K562 (cell line): ENCODE data around the gene BRD4. TPM values are rescaled to one million over a fixed set of nuclear protein-coding genes. Genes with fewer than 3 reads are reported as not detected.

Experiments used
- ATAC-seq: fragments of 200-7000 bp; cut with Tn5 transposase; 3 replicates; pipeline ENCODE4 v1.9.1; 2020; ENCODE audit warnings: moderate library complexity
- BruUV-seq: library from RNA; stranded (reverse); fragments of 400-500 nt; replicated peaks from 2 replicates; lab custom pipeline; 2021; lab: Mats Ljungman, UMichigan
- CTCF ChIA-PET: fragments of 300-600 bp; formaldehyde crosslinking; extraction: SDS; loops from one replicate; lab custom pipeline; 2021; ENCODE audit warnings: low intra/inter-chr PET ratio; lab: Yijun Ruan, JAX
- POLR2A ChIA-PET: fragments of 300-600, 350-650 bp; sonication (Branson Sonifier 250); formaldehyde crosslinking; extraction: SDS; loops from one replicate; lab custom pipeline; 2021; ENCODE audit warnings: antibody characterized with exemption, inconsistent platforms; lab: Yijun Ruan, JAX
- DNase-seq, 4 experiments: peaks; one replicate each; pipeline versions ENCODE4 v3.0.0 to v3.0.0-alpha.2; 2011 to 2018; ENCODE audit warnings: low spot score in 3 of 4, mixed read lengths in 3 of 4; ENCODE audit errors: extremely low read depth in 1 of 4
- FAIRE-seq: peaks from 2 replicates; lab custom pipeline; 2011; peaks lifted over from hg19 to GRCh38; lab: Jason Lieb, UNC
- H2AFZ ChIP-seq: 2 replicates; pipeline ENCODE4 v1.6.0; 2011; ENCODE audit warnings: low read depth, low read length, control low read depth, inconsistent platforms
- H3K27ac ChIP-seq: fragments of 200-600 bp; 3 replicates; pipeline ENCODE4 v1.8.0; 2011; ENCODE audit warnings: low read depth, mild to moderate bottlenecking, control low read depth, inconsistent platforms, low read length, moderate library complexity, mixed read lengths; ENCODE audit errors: extremely low read depth
- H3K27me3 ChIP-seq, 2 experiments: fragments of 300-600 bp in 1 of 2; 2 replicates in 1 of 2; 3 replicates in 1 of 2; pipeline versions ENCODE4 v1.6.0 to v1.8.0; 2011; ENCODE audit warnings: inconsistent platforms in 2 of 2, low read length in 2 of 2, mild to moderate bottlenecking in 1 of 2, mixed read lengths in 1 of 2, moderate library complexity in 1 of 2; ENCODE audit not compliant: control insufficient read depth in 2 of 2, insufficient read depth in 2 of 2
- H3K36me3 ChIP-seq: fragments of 300-600 bp; 3 replicates; pipeline ENCODE4 v1.8.0; 2011; ENCODE audit warnings: mild to moderate bottlenecking, low read length, inconsistent platforms; ENCODE audit not compliant: control insufficient read depth, insufficient read depth
- H3K4me1 ChIP-seq, 2 experiments: fragments of 200-600 bp in 1 of 2; replicated peaks in 1 of 2; 2 replicates in 1 of 2; 3 replicates in 1 of 2; pipeline versions ENCODE4 v1.5.1 to v1.8.0; 2011; ENCODE audit warnings: inconsistent platforms in 2 of 2, low read length in 2 of 2, mild to moderate bottlenecking in 1 of 2, mixed read lengths in 1 of 2, moderate library complexity in 1 of 2; ENCODE audit not compliant: control insufficient read depth in 2 of 2, insufficient read depth in 2 of 2
- H3K4me2 ChIP-seq: 2 replicates; pipeline ENCODE4 v1.6.1; 2011; ENCODE audit warnings: low read length, control low read depth, inconsistent platforms, mixed read lengths; ENCODE audit not compliant: insufficient read depth
- H3K4me3 ChIP-seq: fragments of 200-600 bp; sonication (generic), shearing (Covaris generic); 2 replicates; pipeline ENCODE4 v1.5.1; 2016; ENCODE audit warnings: control low read depth, inconsistent platforms
- H3K79me2 ChIP-seq: fragments of 200-600 bp; 3 replicates; pipeline ENCODE4 v1.8.0; 2011; ENCODE audit warnings: low read length, inconsistent platforms; ENCODE audit not compliant: control insufficient read depth, insufficient read depth
- H3K9ac ChIP-seq, 2 experiments: 2 replicates each; pipeline versions ENCODE4 v1.6.0 to v1.6.1; 2011; ENCODE audit warnings: low read depth in 2 of 2, low read length in 2 of 2, control low read depth in 1 of 2, inconsistent platforms in 1 of 2, mild to moderate bottlenecking in 1 of 2, mixed read lengths in 1 of 2; ENCODE audit not compliant: insufficient read depth in 1 of 2
- H3K9me1 ChIP-seq: one replicate; pipeline ENCODE4 v1.6.0; 2011; ENCODE audit warnings: inconsistent platforms, mild to moderate bottlenecking, low read length, moderate library complexity; ENCODE audit not compliant: control insufficient read depth, insufficient read depth
- H3K9me3 ChIP-seq: replicated peaks from 2 replicates; pipeline ENCODE4 v1.5.1; 2011; ENCODE audit warnings: low read depth, low read length, inconsistent platforms; ENCODE audit not compliant: control insufficient read depth, insufficient read depth
- H4K20me1 ChIP-seq: replicated peaks from 2 replicates; pipeline ENCODE4 v1.6.1; 2011; ENCODE audit warnings: low read length, inconsistent platforms, mixed read lengths; ENCODE audit not compliant: control insufficient read depth, insufficient read depth
- EHMT2 ChIP-seq: fragments of 450-650 bp; IDR thresholded peaks from 2 replicates; pipeline ENCODE4 v1.6.1; 2018; ENCODE audit warnings: antibody characterized with exemption
- GABPA ChIP-seq: fragments of 200-800 bp; sonication (Bioruptor generic); conservative IDR thresholded peaks from 2 replicates; pipeline ENCODE4 v1.6.1; 2016; ENCODE audit warnings: low read depth, missing genetic modification characterization, missing compliant biosample characterization
- RBM34 ChIP-seq: fragments of 200-400 bp; formaldehyde crosslinking; IDR thresholded peaks from 2 replicates; pipeline ENCODE4 v1.6.1; 2018; ENCODE audit warnings: low read length, borderline replicate concordance; ENCODE audit not compliant: insufficient read depth
- ZFP1 ChIP-seq: fragments of 450-650 bp; formaldehyde crosslinking; IDR thresholded peaks from 2 replicates; pipeline ENCODE4 v1.4.0; 2020; ENCODE audit warnings: mild to moderate bottlenecking, mixed read lengths
- ZKSCAN3 ChIP-seq: fragments of 250-450 bp; sonication (Bioruptor Pico); IDR thresholded peaks from 2 replicates; pipeline ENCODE4 v1.4.0; 2020
- ZNF717 ChIP-seq: fragments of 250-450 bp; sonication (Bioruptor Pico); IDR thresholded peaks from 2 replicates; pipeline ENCODE4 v1.5.0; 2021
- WGBS: fragments of 100-300 bp; shearing (Covaris generic); methylation state at CpG from one replicate; pipeline ENCODE4 v1.1.6; 2016; ENCODE audit warnings: low coverage, mixed read lengths; ENCODE audit not compliant: insufficient coverage; ENCODE audit errors: missing lambda C conversion rate; 5-methylcytosine and 5-hydroxymethylcytosine counted together
- in situ Hi-C: fragments of 300-500 bp; cut with MboI; formaldehyde crosslinking; loops from 4 replicates; pipeline ENCODE4 v1.15.0; 2018; ENCODE audit warnings: inconsistent platforms, mixed read lengths
- intact Hi-C: fragments of 100-400 bp; cut with micrococcal nuclease; formaldehyde crosslinking; loops from 2 replicates; pipeline ENCODE4 v1.14.2; 2022
- polyA plus RNA-seq, 8 experiments: library from polyadenylated mRNA; depleted of rRNA in 4 of 8; stranded (reverse) in 5 of 8; unstranded in 3 of 8; fragments of >200 nt; fragmentation: Nextera tagmentation in 2 of 8; fragmentation: Illumina TruSeq in 1 of 8; extraction: Ambion mirVana in 2 of 8; extraction: Trizol in 1 of 8; gene quantifications; 2 replicates each; pipeline versions ENCODE4 v1.2.1 to v1.2.3, GENCODE V29; 2011 to 2014; ENCODE audit warnings: inconsistent platforms in 1 of 8, missing spikeins in 1 of 8
- total RNA-seq, 7 experiments: library from RNA; depleted of rRNA in 6 of 7; stranded (reverse); fragments of >200 nt in 6 of 7; fragmentation: Illumina TruSeq in 2 of 7; extraction: Trizol in 2 of 7; gene quantifications; 2 replicates each; pipeline versions ENCODE4 v1.2.1 to v1.2.3, GENCODE V29; 2011 to 2021; ENCODE audit warnings: low replicate concordance in 1 of 7
- TF ChIP-seq, protein P1 (sequence below): fragments of 450-650 bp; IDR thresholded peaks from 2 replicates; pipeline ENCODE4 v1.6.1; 2017; ENCODE audit warnings: antibody characterized with exemption, mild to moderate bottlenecking
- TF ChIP-seq, protein P2 (sequence below): sonication (generic); IDR thresholded peaks from 2 replicates; pipeline ENCODE4 v1.6.1; 2016
- TF ChIP-seq, protein P3 (sequence below): fragments of 250-450 bp; sonication (Bioruptor Pico); IDR thresholded peaks from 2 replicates; pipeline ENCODE4 v1.5.0; 2021
- TF ChIP-seq, protein P4 (sequence below), 2 experiments: fragments of 450-650 bp; IDR thresholded peaks; 2 replicates each; pipeline ENCODE4 v1.6.1; 2018; ENCODE audit warnings: mild to moderate bottlenecking in 2 of 2, low read depth in 1 of 2; ENCODE audit not compliant: partially characterized antibody in 2 of 2

Gene BRD4
- total and polyA plus RNA-seq, 9 of the 15 experiments (the other 6 are each of a cell fraction or from before 2014, with no cell fraction given) = 1.8 to 105 (median 15.6) TPM

DNA sequence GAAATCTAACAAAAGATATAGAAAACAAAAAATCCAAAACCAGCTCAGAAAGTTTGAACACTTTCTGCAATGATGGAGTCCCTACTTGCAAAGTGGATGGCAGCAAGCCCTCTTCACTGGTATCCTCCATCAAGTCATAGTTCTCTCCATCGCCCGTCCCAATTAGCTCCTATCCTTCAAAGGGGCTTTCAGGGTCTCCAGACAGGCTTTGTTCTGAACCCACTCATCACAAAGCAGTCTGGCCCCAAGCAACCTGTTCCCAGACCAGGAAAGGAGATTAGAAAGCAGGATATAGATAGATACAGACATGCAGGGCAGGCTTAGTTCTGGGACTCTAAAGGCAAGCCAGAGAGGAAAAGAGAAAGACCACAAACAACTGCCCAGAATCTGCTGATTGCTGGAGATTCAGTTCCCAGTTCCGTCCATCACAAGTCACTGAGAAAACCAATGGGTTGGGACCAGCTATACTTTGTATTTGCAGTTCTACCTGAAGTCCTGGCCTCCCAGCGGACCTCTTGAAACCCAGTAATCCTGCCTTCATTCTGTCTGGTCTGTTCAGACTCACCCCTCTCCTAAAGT is 52.9 kb downstream of the BRD4 start:
- DNase-seq (no peak), ATAC-seq (no peak), FAIRE-seq (no peak)
- peaks cover 81% of the 10 kb centered on the region for H4K20me1 ChIP-seq
- WGBS = 94% methylated on average over 4 of the region's 4 CpGs
- H3K4me1 ChIP-seq = peaks cover 13 to 54% of the 10 kb centered on the region in 2 experiments
- intact Hi-C loops (no loop called here), in situ Hi-C loops (no loop called here)
- no peak overlapping the region for H3K27ac ChIP-seq
- CTCF ChIA-PET = no interaction called here
- H3K36me3 ChIP-seq = peaks cover 42% of the 10 kb centered on the region; the same call in 2 of the 3 replicates
- peaks cover 99% of the 10 kb centered on the region for H3K79me2 ChIP-seq
- no peaks in the 10 kb centered on the region for H3K27me3 ChIP-seq
- H3K4me3 ChIP-seq = no peak overlapping the region
- H3K9me1 ChIP-seq = peaks cover 21% of the 10 kb centered on the region
- POLR2A ChIA-PET = interaction anchor here (1.0 to 1.3 kb wide), 2 partner anchors 14 to 99 kb away, joined by 3 to 4 read pairs; no protein-coding TSS in a partner anchor
- H2AFZ ChIP-seq = no peak overlapping the region
- no peak overlapping the region for H3K9ac ChIP-seq
- H3K9me3 ChIP-seq = no peaks in the 10 kb centered on the region
- no TSS peak for BruUV-seq
- H3K4me2 ChIP-seq = no peak overlapping the region
- TF ChIP-seq, protein P1, sequence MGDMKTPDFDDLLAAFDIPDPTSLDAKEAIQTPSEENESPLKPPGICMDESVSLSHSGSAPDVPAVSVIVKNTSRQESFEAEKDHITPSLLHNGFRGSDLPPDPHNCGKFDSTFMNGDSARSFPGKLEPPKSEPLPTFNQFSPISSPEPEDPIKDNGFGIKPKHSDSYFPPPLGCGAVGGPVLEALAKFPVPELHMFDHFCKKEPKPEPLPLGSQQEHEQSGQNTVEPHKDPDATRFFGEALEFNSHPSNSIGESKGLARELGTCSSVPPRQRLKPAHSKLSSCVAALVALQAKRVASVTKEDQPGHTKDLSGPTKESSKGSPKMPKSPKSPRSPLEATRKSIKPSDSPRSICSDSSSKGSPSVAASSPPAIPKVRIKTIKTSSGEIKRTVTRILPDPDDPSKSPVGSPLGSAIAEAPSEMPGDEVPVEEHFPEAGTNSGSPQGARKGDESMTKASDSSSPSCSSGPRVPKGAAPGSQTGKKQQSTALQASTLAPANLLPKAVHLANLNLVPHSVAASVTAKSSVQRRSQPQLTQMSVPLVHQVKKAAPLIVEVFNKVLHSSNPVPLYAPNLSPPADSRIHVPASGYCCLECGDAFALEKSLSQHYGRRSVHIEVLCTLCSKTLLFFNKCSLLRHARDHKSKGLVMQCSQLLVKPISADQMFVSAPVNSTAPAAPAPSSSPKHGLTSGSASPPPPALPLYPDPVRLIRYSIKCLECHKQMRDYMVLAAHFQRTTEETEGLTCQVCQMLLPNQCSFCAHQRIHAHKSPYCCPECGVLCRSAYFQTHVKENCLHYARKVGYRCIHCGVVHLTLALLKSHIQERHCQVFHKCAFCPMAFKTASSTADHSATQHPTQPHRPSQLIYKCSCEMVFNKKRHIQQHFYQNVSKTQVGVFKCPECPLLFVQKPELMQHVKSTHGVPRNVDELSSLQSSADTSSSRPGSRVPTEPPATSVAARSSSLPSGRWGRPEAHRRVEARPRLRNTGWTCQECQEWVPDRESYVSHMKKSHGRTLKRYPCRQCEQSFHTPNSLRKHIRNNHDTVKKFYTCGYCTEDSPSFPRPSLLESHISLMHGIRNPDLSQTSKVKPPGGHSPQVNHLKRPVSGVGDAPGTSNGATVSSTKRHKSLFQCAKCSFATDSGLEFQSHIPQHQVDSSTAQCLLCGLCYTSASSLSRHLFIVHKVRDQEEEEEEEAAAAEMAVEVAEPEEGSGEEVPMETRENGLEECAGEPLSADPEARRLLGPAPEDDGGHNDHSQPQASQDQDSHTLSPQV = no peak
- TF ChIP-seq ZNF717 (CRISPR knock-in tag) (no peak), ZFP1 (CRISPR knock-in tag) (no peak), RBM34 (no peak), GABPA (tag) (no peak), ZKSCAN3 (CRISPR knock-in tag) (no peak), EHMT2 (no peak)
- TF ChIP-seq, protein P2, sequence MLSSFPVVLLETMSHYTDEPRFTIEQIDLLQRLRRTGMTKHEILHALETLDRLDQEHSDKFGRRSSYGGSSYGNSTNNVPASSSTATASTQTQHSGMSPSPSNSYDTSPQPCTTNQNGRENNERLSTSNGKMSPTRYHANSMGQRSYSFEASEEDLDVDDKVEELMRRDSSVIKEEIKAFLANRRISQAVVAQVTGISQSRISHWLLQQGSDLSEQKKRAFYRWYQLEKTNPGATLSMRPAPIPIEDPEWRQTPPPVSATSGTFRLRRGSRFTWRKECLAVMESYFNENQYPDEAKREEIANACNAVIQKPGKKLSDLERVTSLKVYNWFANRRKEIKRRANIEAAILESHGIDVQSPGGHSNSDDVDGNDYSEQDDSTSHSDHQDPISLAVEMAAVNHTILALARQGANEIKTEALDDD = no peak
- TF ChIP-seq, protein P3, sequence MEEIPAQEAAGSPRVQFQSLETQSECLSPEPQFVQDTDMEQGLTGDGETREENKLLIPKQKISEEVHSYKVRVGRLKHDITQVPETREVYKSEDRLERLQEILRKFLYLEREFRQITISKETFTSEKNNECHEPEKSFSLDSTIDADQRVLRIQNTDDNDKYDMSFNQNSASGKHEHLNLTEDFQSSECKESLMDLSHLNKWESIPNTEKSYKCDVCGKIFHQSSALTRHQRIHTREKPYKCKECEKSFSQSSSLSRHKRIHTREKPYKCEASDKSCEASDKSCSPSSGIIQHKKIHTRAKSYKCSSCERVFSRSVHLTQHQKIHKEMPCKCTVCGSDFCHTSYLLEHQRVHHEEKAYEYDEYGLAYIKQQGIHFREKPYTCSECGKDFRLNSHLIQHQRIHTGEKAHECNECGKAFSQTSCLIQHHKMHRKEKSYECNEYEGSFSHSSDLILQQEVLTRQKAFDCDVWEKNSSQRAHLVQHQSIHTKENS (CRISPR knock-in tag) = no peak
- TF ChIP-seq, protein P4, sequence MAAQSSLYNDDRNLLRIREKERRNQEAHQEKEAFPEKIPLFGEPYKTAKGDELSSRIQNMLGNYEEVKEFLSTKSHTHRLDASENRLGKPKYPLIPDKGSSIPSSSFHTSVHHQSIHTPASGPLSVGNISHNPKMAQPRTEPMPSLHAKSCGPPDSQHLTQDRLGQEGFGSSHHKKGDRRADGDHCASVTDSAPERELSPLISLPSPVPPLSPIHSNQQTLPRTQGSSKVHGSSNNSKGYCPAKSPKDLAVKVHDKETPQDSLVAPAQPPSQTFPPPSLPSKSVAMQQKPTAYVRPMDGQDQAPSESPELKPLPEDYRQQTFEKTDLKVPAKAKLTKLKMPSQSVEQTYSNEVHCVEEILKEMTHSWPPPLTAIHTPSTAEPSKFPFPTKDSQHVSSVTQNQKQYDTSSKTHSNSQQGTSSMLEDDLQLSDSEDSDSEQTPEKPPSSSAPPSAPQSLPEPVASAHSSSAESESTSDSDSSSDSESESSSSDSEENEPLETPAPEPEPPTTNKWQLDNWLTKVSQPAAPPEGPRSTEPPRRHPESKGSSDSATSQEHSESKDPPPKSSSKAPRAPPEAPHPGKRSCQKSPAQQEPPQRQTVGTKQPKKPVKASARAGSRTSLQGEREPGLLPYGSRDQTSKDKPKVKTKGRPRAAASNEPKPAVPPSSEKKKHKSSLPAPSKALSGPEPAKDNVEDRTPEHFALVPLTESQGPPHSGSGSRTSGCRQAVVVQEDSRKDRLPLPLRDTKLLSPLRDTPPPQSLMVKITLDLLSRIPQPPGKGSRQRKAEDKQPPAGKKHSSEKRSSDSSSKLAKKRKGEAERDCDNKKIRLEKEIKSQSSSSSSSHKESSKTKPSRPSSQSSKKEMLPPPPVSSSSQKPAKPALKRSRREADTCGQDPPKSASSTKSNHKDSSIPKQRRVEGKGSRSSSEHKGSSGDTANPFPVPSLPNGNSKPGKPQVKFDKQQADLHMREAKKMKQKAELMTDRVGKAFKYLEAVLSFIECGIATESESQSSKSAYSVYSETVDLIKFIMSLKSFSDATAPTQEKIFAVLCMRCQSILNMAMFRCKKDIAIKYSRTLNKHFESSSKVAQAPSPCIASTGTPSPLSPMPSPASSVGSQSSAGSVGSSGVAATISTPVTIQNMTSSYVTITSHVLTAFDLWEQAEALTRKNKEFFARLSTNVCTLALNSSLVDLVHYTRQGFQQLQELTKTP (IDR thresholded peaks at IDR 0.05; ENCODE audit: low read depth in 1 of 2, partially characterized antibody in 2 of 2) = no peak
